Central memory CD4-positive, alpha-beta T cell (primary cell): ENCODE measurements around the gene TMEM200B.
"Not testable (repeated sequence)": the region's sequence is repeated elsewhere in the genome, so short reads cannot be mapped to it uniquely, and the experiment has no call there.

Experiments used
- DNase-seq: peaks from one replicate; pipeline ENCODE4 v3.0.0; 2022

The TMEM200B gene

GRCh38 chr1:29133861-29134694, 10.4 kb upstream of the TMEM200B start:
- DNase-seq, result no peak

DNA sequence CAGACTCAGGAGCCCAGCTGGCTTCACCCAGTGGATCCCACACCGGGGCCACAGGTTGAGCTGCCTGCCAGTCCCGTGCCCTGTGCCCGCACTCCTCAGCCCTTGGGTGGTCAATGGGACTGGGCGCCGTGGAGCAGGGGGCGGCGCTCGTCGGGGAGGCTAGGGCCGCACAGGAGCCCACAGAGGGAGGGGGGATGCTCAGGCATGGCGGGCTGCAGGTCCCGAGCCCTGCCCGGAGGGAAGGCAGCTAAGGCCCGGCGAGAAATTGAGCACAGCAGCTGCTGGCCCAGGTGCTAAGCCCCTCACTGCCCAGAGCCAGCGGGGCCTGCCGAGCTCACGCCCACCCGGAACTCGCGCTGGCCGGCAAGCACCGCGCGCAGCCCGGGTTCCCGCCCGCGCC, 7.4 kb upstream of the TMEM200B start:
- not testable (repeated sequence) for DNase-seq

DNA sequence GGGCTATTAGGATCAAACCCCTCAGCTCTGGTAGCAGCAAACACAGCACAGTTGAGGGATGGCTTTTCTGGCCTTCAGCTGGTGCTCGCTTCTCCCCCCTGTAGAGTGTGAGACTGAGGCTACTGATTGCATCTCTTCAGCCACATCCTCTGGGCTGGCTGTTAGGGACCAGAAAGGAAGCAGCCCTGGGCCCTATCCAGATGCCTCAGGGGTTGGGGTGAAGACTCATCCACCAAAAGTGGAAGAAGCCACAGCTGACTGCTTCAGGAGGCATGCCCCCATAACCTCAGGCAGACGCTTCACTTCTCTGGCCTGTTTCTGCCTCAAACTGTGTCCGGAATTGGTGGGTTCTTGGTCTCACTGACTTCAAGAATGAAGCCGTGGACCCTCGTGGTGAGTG, 6.2 kb upstream of the TMEM200B start:
- DNase-seq, result no peak

DNA sequence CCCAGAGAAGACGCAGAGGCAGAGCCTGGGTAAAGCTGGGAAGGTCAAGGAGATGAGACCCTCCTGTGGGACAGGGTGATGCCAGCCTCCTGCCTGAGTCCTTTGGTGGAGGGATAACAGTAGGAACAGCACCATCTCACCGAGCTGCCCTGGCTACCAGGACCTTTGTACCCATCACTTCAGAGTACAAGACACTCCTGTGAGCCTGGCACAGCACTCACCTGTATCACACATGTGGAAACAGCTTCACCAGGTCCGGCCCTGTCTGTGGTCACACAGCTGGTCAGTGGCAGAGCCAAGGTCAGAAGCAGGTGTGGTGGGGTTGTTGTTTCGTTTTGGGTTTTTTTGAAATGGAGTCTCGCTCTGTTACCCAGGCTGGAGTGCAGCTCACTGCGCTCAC, 5.0 kb upstream of the TMEM200B start:
- DNase-seq, result no peak

DNA sequence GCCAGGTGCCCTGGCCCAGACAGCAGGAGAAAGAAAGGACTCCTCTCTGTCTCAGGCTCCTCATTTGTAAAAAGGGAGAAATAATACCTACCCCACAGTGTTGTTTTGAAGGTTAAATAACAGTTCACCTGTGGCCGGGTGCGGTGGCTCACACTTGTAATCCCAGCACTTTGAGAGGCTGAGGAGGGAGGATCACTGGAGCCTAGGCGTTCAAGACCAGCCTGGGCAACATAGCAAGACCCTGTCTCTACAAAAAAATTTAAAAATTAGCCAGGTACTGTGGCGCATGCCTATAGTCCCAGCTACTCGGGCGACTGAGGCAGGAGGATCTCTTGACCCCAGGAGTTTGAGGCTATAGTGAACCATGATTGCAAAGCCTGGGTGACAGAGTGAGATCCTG, 2.5 kb upstream of the TMEM200B start:
- DNase-seq, result no peak

DNA sequence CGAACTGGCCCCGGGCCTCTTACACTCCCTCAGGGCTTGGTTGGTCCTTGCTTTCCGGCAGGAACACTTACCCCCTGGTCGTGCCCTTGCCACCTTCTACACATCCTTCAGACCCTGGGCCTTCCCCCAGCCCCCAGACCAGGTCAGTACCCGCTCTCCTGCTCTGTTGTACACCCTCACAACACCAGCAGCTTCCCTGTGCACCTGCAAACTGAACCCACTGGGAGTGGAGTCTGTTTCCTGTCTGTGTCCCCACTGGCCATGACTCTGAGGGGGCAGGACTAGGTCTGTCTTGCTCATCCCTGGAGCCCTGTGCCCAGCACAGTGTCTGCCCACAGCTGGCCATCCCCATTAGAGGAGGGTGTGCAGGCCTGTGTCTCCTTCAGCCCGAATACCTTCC, 2.1 kb upstream of the TMEM200B start:
- no peak for DNase-seq

- DNase-seq, result no peak
Observed at GRCh38 chr1:29125237-29125641, 1.5 kb upstream of the TMEM200B start.

DNA sequence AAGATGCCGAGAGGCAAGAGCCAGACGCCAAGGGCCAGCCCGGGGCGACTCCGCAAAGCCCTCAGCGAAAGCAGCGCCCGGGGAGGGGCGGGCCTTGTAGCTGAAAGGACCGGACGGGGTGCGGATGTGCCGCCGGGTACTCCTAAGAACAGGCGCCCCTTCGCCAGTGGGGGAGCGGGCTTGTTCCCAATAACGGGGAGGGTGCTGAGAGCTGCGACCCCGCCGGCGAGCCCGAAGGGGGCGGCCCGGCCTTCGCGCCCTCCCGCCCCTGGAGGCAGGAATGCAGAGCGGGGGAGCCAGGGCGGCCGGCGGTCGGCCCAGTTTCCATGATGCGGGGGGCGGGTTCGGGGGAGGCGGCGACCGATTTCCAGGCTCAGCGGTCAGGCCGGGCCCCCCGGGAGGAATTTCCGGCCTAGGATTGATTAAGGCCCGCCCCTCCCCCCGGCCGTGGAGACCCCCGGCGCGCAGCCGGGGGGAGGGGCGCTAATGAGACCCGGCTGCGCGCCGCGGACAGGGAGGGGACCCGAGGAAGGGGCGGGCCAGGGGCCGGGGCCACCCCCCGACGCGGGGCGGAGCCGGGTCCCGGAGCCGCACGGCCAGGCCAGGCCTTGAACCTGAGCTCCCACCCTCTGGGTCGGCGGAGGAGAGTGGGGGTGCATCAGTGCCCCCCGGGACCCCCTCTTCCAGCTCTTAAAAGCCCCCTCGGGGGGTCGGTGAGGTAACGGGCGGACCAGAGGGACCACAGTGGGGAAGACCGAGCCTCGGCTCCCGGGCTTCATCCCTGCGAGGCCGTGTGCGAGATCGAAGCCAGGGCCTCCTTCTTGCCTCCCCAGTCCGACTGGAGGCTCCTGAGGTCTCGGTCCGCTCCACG, 898 bp upstream of the TMEM200B start:
- peak; percentile 30 for DNase-seq

DNA sequence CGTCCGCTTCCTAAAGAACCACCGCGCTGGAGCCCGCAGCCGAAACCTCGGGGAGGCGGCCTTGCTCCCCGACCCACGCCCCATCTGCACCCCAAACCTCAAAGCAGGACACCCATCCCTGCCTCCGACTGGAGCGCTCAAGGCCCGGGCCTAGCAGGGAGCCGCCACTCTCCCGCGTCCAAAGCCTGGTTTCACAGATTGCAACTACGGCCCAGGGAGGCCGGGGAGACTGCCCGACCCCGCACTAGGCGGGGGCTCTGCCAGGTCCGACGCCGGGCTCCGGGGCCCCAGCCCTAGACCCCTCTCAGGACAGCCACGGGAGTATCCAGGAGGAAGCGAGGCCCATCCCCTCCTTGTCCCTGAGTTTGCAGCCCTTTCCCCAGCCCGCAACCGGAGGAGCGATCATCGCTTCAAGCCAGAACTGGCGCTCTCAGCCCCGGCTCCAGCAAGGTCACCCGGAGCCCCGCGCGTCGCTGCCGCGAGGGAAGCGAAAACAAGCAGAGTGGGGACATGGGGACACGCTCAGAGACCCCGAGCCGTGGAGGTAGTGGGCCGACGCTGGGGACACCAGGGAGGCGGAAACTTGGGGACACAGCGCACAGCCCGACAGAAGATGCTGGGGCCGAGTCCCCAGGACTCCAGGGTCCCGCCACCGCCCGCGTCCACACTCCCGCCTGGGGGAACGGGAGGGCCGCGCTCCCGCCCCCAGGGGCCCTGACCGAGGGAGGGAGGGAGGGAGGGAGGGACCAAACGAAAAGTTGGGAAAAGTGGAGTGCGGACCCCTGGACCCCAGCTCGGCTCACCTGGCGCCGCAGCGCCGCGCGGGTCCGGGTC, 433 bp downstream of the TMEM200B start:
- no peak for DNase-seq

DNA sequence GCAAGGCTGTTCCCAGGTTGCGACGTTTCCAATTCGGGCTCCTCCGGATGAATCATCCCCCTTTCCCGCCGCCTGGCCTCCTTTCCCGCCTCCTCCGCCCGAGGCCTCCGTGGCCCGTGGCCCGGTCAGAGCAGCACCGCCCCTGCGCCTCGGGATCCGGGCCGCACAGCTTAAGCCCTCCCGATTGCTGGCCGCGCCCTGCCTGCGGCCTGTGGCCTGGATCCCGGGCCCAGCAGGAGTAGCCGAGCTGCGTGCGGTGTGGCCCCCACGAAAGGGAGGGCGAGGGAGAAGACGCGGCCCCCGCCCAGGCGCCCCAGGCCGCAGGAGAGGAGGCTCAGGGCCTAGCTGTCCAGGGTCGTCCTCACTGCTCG, 1.0 kb downstream of the TMEM200B start:
- DNase-seq, result no peak

GRCh38 chr1:29121936-29122681, 1.6 kb downstream of the TMEM200B start:
- no peak for DNase-seq

- no peak for DNase-seq
Observed at GRCh38 chr1:29121516-29121935, 2.2 kb downstream of the TMEM200B start.

- DNase-seq, result peak; percentile 66
Observed at GRCh38 chr1:29120947-29121485, 2.7 kb downstream of the TMEM200B start.

GRCh38 chr1:29120367-29120766, 3.3 kb downstream of the TMEM200B start:
- DNase-seq, result no peak

DNA sequence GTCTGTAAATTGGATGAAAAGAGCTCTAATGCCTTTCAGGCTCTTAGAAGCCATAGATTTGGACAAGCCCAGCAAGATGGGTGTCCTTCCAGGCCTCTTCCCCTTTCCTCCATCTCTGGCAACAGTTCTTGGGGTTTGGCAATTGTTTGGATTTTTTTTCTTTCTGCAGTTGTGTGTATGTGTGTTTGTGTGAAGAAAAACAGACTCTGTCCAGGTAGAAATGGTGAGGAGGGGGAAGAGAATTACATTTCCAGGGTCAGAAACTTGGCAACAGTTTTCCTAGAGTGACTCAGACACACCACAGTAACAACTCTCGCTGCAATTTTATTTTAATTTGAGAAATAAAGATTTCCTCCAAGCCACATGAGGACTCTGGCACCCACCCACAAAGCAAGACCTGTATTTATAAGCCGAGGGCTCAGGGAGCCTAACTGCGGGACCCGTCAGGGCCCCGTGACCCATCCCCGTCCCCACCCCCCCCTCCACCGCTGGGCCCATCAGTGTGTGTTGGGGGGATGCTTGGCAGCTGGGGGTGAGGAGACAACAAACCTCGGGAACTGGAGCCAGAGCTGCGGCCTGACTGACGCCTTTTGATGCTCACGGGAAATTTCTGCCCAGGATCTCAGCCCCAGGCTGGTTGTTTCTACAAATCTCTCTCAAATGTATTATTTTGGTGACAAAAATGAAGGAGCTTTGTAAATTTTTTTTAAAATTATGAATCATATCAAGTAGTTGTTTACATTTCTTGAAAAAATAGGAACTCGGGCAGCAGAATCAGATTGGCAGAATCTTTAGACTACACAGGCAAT, 4.4 kb downstream of the TMEM200B start:
- DNase-seq, result no peak

DNA sequence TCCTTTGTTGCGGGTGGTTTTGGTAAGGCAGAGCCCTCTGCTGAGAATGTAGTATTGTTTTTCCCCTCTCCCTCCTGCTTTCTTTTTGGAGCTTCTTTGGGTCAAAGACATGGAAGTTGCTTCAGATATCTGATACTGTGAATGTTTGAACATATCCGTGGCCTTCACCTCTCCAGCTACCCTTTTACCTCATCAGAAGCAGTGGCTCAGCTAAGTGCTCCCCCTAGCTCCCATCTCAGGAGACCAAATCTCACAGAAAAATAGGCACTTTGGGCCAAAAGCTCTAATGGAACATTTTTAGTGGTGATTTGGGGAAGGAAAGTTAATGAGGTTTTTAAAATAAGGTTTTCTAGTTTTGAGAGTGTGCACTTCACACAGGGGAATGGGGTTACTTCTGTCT, 6.3 kb downstream of the TMEM200B start:
- DNase-seq, result no peak

DNA sequence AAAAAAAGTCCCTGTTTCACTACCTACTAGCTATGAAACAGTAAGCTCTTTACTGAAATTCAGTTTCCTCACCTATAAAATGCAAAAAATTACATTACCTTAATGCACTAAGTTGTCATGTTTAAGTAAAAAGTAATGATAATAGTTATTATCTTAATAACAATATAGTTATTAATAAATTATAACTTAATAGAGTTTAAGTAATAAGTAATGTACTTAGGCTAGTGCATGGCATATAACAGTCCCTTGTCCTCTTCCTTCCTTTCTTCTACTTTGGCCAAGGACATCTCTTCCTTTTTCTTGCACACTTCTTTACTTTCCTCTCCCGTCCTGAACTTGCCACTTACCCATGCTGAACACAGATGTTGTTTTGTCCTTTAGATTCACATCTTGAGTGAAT, 9.0 kb downstream of the TMEM200B start:
- DNase-seq, result no peak

DNA sequence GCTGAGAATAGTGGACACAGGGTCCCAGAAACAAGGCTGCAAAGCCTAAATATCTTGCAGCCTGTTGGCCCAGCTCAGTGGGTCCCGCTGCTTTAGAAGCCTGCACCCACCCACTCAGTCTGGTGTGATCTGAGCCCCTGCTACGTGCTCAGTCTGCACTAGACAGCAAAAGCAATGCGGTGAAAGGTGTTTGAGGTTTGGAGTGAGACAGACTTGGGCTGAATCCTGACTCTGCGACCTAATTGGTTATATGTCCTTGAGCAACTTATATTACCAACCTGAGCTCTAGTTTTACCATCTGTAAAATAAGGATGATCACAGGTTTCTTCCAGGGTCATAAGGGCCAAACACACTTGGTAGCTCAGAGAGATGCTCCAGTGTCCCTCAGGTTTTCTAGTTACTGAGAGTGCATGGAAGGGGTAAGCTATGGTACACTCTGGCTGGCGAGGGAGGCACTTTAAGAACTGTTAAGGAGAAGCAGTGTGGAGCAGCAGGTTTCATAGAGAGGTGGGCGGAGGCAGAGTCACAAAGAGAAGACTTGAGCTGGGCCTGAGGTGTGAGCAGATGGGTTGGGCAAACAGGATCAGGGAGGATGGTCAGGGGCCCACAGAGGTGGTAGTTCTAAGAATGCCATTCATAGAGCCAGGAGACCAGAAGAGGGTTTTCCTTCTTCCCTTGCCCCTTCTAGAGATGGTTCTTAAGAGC, 10.1 kb downstream of the TMEM200B start:
- DNase-seq, result no peak

- no peak for DNase-seq
Observed at GRCh38 chr1:29112705-29113412, 10.8 kb downstream of the TMEM200B start.

DNA sequence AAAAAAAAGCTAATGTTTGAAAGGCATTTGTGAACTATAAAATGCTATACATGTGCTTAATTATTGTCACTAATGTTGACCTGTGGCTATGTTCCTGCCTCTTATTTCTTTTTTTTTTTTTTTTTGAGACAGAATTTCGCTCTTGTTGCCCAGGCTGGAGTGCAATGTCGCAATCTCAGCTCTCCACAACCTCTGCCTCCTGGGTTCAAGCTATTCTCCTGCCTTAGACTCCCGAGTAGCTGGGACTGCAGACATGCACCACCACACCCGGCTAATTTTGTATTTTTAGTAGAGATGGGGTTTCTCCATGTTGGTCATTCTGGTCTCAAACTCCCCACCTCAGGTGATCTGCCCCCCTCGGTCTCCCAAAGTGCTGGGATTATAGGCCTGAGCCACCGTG, 15.7 kb downstream of the TMEM200B start:
- not testable (repeated sequence) for DNase-seq
